Fibroblast of skin of scalp (primary cell): ENCODE results near the gene DCX.
A peak's percentile ranks its signal among the peaks of the same experiment; 100 is the strongest.
"Not testable (repeated sequence)": the region's sequence is repeated elsewhere in the genome, so short reads cannot be mapped to it uniquely, and the experiment has no call there.

ENCODE experiments used
- DNase-seq: peaks from one replicate; pipeline ENCODE4 v3.0.0-alpha.2; 2013

DCX gene

GRCh38 chrX:111365770-111366325 lies 46.1 kb downstream of the DCX start:
- DNase-seq = no peak

GRCh38 chrX:111363741-111364140 lies 48.3 kb downstream of the DCX start:
- no peak for DNase-seq

- no peak for DNase-seq
These were observed 50.2 kb downstream of the DCX start for GRCh38 chrX:111361751-111362150.

GRCh38 chrX:111360839-111361238 lies 51.2 kb downstream of the DCX start:
- no peak for DNase-seq

- no peak for DNase-seq
These were observed 56.4 kb downstream of the DCX start for GRCh38 chrX:111355523-111356115.

- no peak for DNase-seq
These were observed 57.5 kb downstream of the DCX start for GRCh38 chrX:111354496-111354895.

GRCh38 chrX:111353793-111354192 lies 58.2 kb downstream of the DCX start:
- DNase-seq = no peak

- DNase-seq = peak; percentile 38
These were observed 59.6 kb downstream of the DCX start for GRCh38 chrX:111352424-111352823.

GRCh38 chrX:111349934-111350333 lies 62.1 kb downstream of the DCX start:
- no peak for DNase-seq

- DNase-seq = no peak
These were observed 62.9 kb downstream of the DCX start for GRCh38 chrX:111349101-111349500.

- DNase-seq = no peak
These were observed 63.6 kb downstream of the DCX start for GRCh38 chrX:111348429-111348828.

- not testable (repeated sequence) for DNase-seq
These were observed 65.8 kb downstream of the DCX start for GRCh38 chrX:111346150-111346549.

- DNase-seq = no peak
These were observed 71.9 kb downstream of the DCX start for GRCh38 chrX:111340054-111340453.

- no peak for DNase-seq
These were observed 72.8 kb downstream of the DCX start for GRCh38 chrX:111339212-111339611.

GRCh38 chrX:111338095-111338698 lies 73.8 kb downstream of the DCX start:
- no peak for DNase-seq

GRCh38 chrX:111337067-111337637 lies 74.8 kb downstream of the DCX start:
- no peak for DNase-seq

GRCh38 chrX:111336141-111336540 lies 75.9 kb downstream of the DCX start:
- DNase-seq = no peak

- no peak for DNase-seq
These were observed 82.6 kb downstream of the DCX start for GRCh38 chrX:111329370-111329769.

GRCh38 chrX:111328858-111329257 lies 83.1 kb downstream of the DCX start:
- DNase-seq = no peak

- peak; percentile 31 for DNase-seq
These were observed 89.6 kb downstream of the DCX start for GRCh38 chrX:111322231-111322855.

GRCh38 chrX:111319451-111319850 lies 92.5 kb downstream of the DCX start:
- DNase-seq = no peak

GRCh38 chrX:111318901-111319300 lies 93.1 kb downstream of the DCX start:
- no peak for DNase-seq

GRCh38 chrX:111309083-111309482 lies 102.9 kb downstream of the DCX start:
- DNase-seq = no peak

GRCh38 chrX:111308039-111308438 lies 104.0 kb downstream of the DCX start:
- no peak for DNase-seq
